ENCODE results near the gene GRXCR1.

- TF ChIP-seq CTCF (conservative IDR thresholded peaks at IDR 0.05 in 1 of 2, IDR thresholded peaks at IDR 0.05 in 1 of 2; ENCODE audit: low read depth in 1 of 2, low read length in 2 of 2) (no peak), EZH2 (IDR thresholded peaks at IDR 0.05; ENCODE audit: low read length, missing control alignments) (no peak)
Measured at GRCh38 chr4:42955746-42956505, 63.4 kb downstream of the GRXCR1 start.
